Neuronal stem cell (in vitro differentiated cells): ENCODE results near the gene ACAA2.
"Not testable (repeated sequence)": the region's sequence is repeated elsewhere in the genome, so short reads cannot be mapped to it uniquely, and the experiment has no call there.

Experiments
- DNase-seq: peaks from one replicate; pipeline ENCODE4 v3.0.0-alpha.2; 2013; ENCODE audit warnings: low spot score
- H2AFZ ChIP-seq: one replicate; pipeline ENCODE4 v1.6.1; 2013; ENCODE audit warnings: mild to moderate bottlenecking, low read length, inconsistent platforms
- H2AK5ac ChIP-seq: 2 replicates; pipeline ENCODE4 v1.6.1; 2013; ENCODE audit warnings: low read depth, mild to moderate bottlenecking, inconsistent platforms, low read length, moderate library complexity, mixed read lengths
- H2BK120ac ChIP-seq: 2 replicates; pipeline ENCODE4 v1.6.1; 2013; ENCODE audit warnings: low read depth, mild to moderate bottlenecking, inconsistent platforms, low read length, moderate library complexity, mixed read lengths
- H2BK12ac ChIP-seq: one replicate; pipeline ENCODE4 v1.6.1; 2013; ENCODE audit warnings: low read length, inconsistent platforms
- H2BK15ac ChIP-seq: 2 replicates; pipeline ENCODE4 v1.6.1; 2013; ENCODE audit warnings: mild to moderate bottlenecking, low read length, inconsistent platforms, mixed read lengths
- H2BK5ac ChIP-seq: one replicate; pipeline ENCODE4 v1.6.1; 2013; ENCODE audit warnings: inconsistent platforms, mild to moderate bottlenecking, low read length, moderate library complexity
- H3K14ac ChIP-seq: one replicate; pipeline ENCODE4 v1.6.1; 2013; ENCODE audit warnings: low read length, inconsistent platforms
- H3K18ac ChIP-seq: 2 replicates; pipeline ENCODE4 v1.6.1; 2013; ENCODE audit warnings: low read length, inconsistent platforms
- H3K23ac ChIP-seq: 2 replicates; pipeline ENCODE4 v1.6.1; 2013; ENCODE audit warnings: low read depth, mild to moderate bottlenecking, mixed read lengths, low read length, inconsistent platforms; ENCODE audit not compliant: poor library complexity
- H3K27ac ChIP-seq: replicated peaks from 3 replicates; pipeline ENCODE4 v1.5.1; 2013; ENCODE audit warnings: low read length, inconsistent platforms
- H3K27me3 ChIP-seq, 3 experiments: 2 replicates each; pipeline ENCODE4 v1.6.1; 2013; ENCODE audit warnings: low read length in 3 of 3, mild to moderate bottlenecking in 2 of 3, inconsistent platforms in 1 of 3, low read depth in 1 of 3, mixed read lengths in 1 of 3, moderate library complexity in 1 of 3; ENCODE audit not compliant: control insufficient read depth in 3 of 3, insufficient read depth in 3 of 3
- H3K36me3 ChIP-seq, 2 donors: replicated peaks in 1 of 2; 2 replicates each; pipeline ENCODE4 v1.6.1; 2013; ENCODE audit warnings: low read length in 2 of 2; ENCODE audit not compliant: control insufficient read depth in 2 of 2, insufficient read depth in 2 of 2
- H3K4ac ChIP-seq: 2 replicates; pipeline ENCODE4 v1.6.1; 2013; ENCODE audit warnings: inconsistent platforms, mild to moderate bottlenecking, low read length, moderate library complexity
- H3K4me1 ChIP-seq, 2 donors: 1 replicate in 1 of 2; 2 replicates in 1 of 2; pipeline ENCODE4 v1.6.1; 2013; ENCODE audit warnings: low read length in 2 of 2, low read depth in 1 of 2; ENCODE audit not compliant: control insufficient read depth in 2 of 2, insufficient read depth in 1 of 2
- H3K4me2 ChIP-seq: one replicate; pipeline ENCODE4 v1.6.1; 2013; ENCODE audit warnings: mild to moderate bottlenecking, low read length, inconsistent platforms; ENCODE audit not compliant: insufficient read depth, poor library complexity, severe bottlenecking
- H3K4me3 ChIP-seq, 2 donors: 2 replicates each; pipeline ENCODE4 v1.5.1; 2013; ENCODE audit warnings: low read length in 2 of 2, mild to moderate bottlenecking in 2 of 2, inconsistent platforms in 1 of 2, moderate library complexity in 1 of 2
- H3K79me1 ChIP-seq: one replicate; pipeline ENCODE4 v1.6.1; 2013; ENCODE audit warnings: low read depth, mild to moderate bottlenecking, inconsistent platforms, low read length, moderate library complexity
- H3K9ac ChIP-seq: one replicate; pipeline ENCODE4 v1.6.1; 2013; ENCODE audit warnings: mild to moderate bottlenecking, low read depth, low read length, inconsistent platforms; ENCODE audit not compliant: poor library complexity
- H3K9me3 ChIP-seq, 2 donors: replicated peaks in 1 of 2; 2 replicates each; pipeline versions ENCODE3 to v1.6.1; 2013; ENCODE audit warnings: low read length in 2 of 2, mild to moderate bottlenecking in 2 of 2, inconsistent platforms in 1 of 2, low read depth in 1 of 2, mixed read lengths in 1 of 2, moderate library complexity in 1 of 2; ENCODE audit not compliant: control insufficient read depth in 2 of 2, insufficient read depth in 1 of 2
- H4K8ac ChIP-seq: one replicate; pipeline ENCODE4 v1.6.1; 2013; ENCODE audit warnings: low read depth, mild to moderate bottlenecking, inconsistent platforms, low read length, moderate library complexity
- H4K91ac ChIP-seq: one replicate; pipeline ENCODE4 v1.6.1; 2013; ENCODE audit warnings: low read length, low read depth, mild to moderate bottlenecking, inconsistent platforms; ENCODE audit not compliant: poor library complexity
- WGBS, 2 donors: extraction: QIAGEN DNeasy Blood & Tissue Kit; methylation state at CpG; one replicate each; pipeline ENCODE4 v1.1.7; 2013; ENCODE audit warnings: missing lambda C conversion rate in 2 of 2, mixed read lengths in 1 of 2; ENCODE audit not compliant: insufficient read length in 2 of 2, insufficient replicate concordance in 1 of 2; ENCODE audit errors: extremely low coverage in 2 of 2; 5-methylcytosine and 5-hydroxymethylcytosine counted together

The ACAA2 gene

DNA sequence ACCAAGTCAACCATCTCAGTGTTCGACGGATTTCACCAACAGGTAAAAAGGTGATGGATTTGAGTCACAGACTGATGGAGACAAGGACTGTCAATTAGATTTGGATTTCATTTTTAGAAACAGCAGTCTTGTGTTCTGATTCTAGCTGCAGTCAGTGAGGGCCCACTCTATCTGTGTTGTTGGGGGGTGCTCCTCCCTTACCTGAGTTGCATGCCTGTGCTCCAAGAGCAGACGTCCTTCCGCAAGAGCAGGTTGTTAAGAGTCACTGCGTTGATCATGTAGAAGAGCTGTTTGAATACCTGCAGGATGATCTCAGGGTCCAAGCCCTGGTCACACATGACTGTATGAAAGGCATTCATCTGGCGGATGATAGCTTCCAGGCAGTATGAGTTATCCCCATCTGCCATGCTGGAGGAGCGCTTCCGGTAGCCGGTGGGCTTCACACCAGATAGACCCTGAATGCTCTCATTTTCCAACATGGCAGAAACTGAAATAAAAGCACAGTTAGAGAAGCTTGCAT is 24.0 kb upstream of the ACAA2 start:
- H3K27ac ChIP-seq, H2AK5ac ChIP-seq, H4K91ac ChIP-seq, H2BK5ac ChIP-seq, H2BK15ac ChIP-seq, H3K4me3 ChIP-seq, H3K23ac ChIP-seq, H4K8ac ChIP-seq, H3K9ac ChIP-seq, H3K79me1 ChIP-seq, H2AFZ ChIP-seq, H3K9me3 ChIP-seq, H2BK120ac ChIP-seq, H3K27me3 ChIP-seq, H3K4ac ChIP-seq, H3K14ac ChIP-seq, H2BK12ac ChIP-seq, DNase-seq, H3K4me1 ChIP-seq, H3K4me2 ChIP-seq, H3K18ac ChIP-seq, H3K36me3 ChIP-seq: not testable (repeated sequence)
- whole genome bisulfite sequencing, 2 donors = no CpG with 5 or more reads among the region's 9 CpGs

DNA sequence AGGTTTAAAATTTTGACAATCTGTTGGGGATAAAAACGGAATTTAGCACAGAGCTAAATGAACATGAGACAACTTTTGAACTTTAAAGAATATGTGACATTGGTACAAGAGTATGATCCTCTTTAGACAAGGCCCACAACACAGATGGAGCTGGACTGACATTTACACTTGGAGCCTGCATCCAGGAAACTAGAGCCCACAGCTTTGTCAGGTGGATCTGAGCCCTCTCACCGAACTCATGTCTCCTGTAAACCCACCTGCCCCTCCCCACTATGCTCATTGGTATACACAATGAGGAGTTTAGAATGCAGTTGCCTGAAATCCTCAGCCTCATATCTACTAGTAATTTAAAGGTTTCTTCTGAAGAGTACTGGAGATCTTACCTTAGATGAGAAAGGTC is 22.1 kb upstream of the ACAA2 start:
- peaks cover 0 to 4% of the 10 kb centered on the region in 2 donors for H3K9me3 ChIP-seq
- H3K4me3 ChIP-seq = no peak overlapping the region
- DNase-seq = no peak
- no peak overlapping the region for H2BK120ac ChIP-seq
- H2AK5ac ChIP-seq = no peak overlapping the region
- no peaks in the 10 kb centered on the region for H3K4me1 ChIP-seq
- no peak overlapping the region for H2BK15ac ChIP-seq
- no peaks in the 10 kb centered on the region for H3K27me3 ChIP-seq
- H2AFZ ChIP-seq = no peak overlapping the region
- WGBS, 2 donors = no CpG with 5 or more reads among the region's 2 CpGs
- no peak overlapping the region for H4K8ac ChIP-seq
- no peaks in the 10 kb centered on the region for H3K79me1 ChIP-seq
- H3K4ac ChIP-seq = no peak overlapping the region
- H2BK5ac ChIP-seq = no peak overlapping the region
- no peak overlapping the region for H3K4me2 ChIP-seq
- H2BK12ac ChIP-seq = no peak overlapping the region
- no peak overlapping the region for H3K9ac ChIP-seq
- no peak overlapping the region for H4K91ac ChIP-seq
- H3K27ac ChIP-seq = no peak overlapping the region
- no peak overlapping the region for H3K23ac ChIP-seq
- no peak overlapping the region for H3K18ac ChIP-seq
- H3K14ac ChIP-seq = no peak overlapping the region
- no peaks in the 10 kb centered on the region for H3K36me3 ChIP-seq

DNA sequence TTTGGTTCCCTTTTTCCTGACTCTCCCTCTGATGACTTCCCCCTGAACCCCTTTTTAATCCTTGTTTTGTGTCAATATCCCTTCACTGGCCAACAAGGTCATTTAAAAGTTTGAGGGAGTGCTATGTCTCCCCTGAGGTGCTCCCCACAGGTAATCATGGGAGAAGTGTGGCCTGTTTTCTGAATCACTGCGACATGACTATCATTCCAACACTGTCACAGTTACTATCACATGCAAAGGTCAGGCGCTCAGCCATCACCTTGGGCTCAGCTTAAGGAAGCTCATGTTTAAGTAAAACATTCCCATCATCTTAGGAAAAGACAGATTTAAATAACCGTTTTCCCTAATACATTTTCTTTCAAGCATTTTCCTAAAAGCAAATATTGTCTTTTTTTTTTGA is 20.9 kb upstream of the ACAA2 start:
- Histone ChIP-seq H3K4me1 (no peaks in the 10 kb centered on the region), H3K9ac (no peak overlapping the region), H3K79me1 (no peaks in the 10 kb centered on the region), H3K9me3 (peaks cover 0 to 8% of the 10 kb centered on the region in 2 donors), H3K4me2 (no peak overlapping the region), H3K14ac (no peak overlapping the region), H3K4me3 (no peak overlapping the region), H3K23ac (no peak overlapping the region), H2BK120ac (no peak overlapping the region), H2AFZ (no peak overlapping the region), H4K91ac (no peak overlapping the region), H4K8ac (no peak overlapping the region), H3K18ac (no peak overlapping the region), H2BK15ac (no peak overlapping the region), H2BK5ac (no peak overlapping the region), H2AK5ac (no peak overlapping the region), H2BK12ac (no peak overlapping the region), H3K36me3 (no peaks in the 10 kb centered on the region), H3K4ac (no peak overlapping the region), H3K27me3 (no peaks in the 10 kb centered on the region), H3K27ac (no peak overlapping the region)
- no CpG with 5 or more reads among the region's 3 CpGs for WGBS, 2 donors
- no peak for DNase-seq

DNA sequence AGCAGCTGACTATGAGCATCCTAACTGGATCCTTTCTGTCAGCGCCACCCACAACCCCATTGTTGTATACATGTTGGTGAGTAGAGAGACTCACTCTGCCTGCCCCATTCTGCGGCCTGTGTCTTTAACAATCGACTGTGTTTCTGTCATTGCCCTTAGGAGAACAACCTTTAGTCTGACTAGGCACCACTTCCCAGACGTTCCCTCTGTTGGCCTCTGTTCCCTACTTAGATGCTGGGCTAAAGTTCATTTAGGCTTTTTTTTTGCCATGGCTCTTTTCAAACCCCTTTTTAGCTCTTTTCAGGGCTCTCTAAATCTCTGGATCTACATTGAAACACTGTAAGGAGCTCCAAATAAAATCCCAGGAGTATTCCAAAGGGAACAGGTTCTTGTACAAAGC is 20.5 kb upstream of the ACAA2 start:
- H3K23ac ChIP-seq = no peak overlapping the region
- H3K4me1 ChIP-seq = no peaks in the 10 kb centered on the region
- DNase-seq = no peak
- H3K9me3 ChIP-seq = peaks cover 0 to 8% of the 10 kb centered on the region in 2 donors
- no peak overlapping the region for H3K14ac ChIP-seq
- no peak overlapping the region for H2BK5ac ChIP-seq
- no peaks in the 10 kb centered on the region for H3K27me3 ChIP-seq
- H3K79me1 ChIP-seq = no peaks in the 10 kb centered on the region
- no peak overlapping the region for H4K8ac ChIP-seq
- no peak overlapping the region for H3K4me3 ChIP-seq
- no peak overlapping the region for H3K4me2 ChIP-seq
- H2AK5ac ChIP-seq = no peak overlapping the region
- no peak overlapping the region for H3K27ac ChIP-seq
- no peak overlapping the region for H3K9ac ChIP-seq
- no peak overlapping the region for H2BK12ac ChIP-seq
- no peak overlapping the region for H2BK120ac ChIP-seq
- H3K18ac ChIP-seq = no peak overlapping the region
- H3K36me3 ChIP-seq = no peaks in the 10 kb centered on the region
- no peak overlapping the region for H2AFZ ChIP-seq
- H2BK15ac ChIP-seq = no peak overlapping the region
- no peak overlapping the region for H3K4ac ChIP-seq
- WGBS, 2 donors = no CpG with 5 or more reads among the region's 4 CpGs
- H4K91ac ChIP-seq = no peak overlapping the region
